Naive thymus-derived CD4-positive, alpha-beta T cell (primary cell): ENCODE data around the gene GRIP2. TPM values are rescaled to one million over a fixed set of nuclear protein-coding genes. Genes with fewer than 3 reads are reported as not detected.

ENCODE experiments used
- ATAC-seq: fragments of 150-1000 bp; cut with Tn5 transposase; 2 replicates; pipeline ENCODE4 v1.10.0; 2021; ENCODE audit warnings: mild to moderate bottlenecking, moderate library complexity
- CTCF ChIA-PET: fragments of 350-600 bp; sonication (Branson Sonifier 250); formaldehyde crosslinking; loops from one replicate; lab custom pipeline; 2021; ENCODE audit warnings: antibody characterized with exemption; lab: Charles Lee
- POLR2A ChIA-PET: fragments of 350-600 bp; sonication (Branson Sonifier 250); formaldehyde crosslinking; loops from one replicate; lab custom pipeline; 2021; ENCODE audit warnings: antibody characterized with exemption, inconsistent platforms; lab: Charles Lee
- DNase-seq, 9 donors: peaks; one replicate each; pipeline versions ENCODE4 v3.0.0 to v3.0.0-alpha.2; 2020 to 2022; ENCODE audit warnings: mixed read lengths in 1 of 9
- H3K27ac ChIP-seq: one replicate; pipeline ENCODE4 v1.7.0; 2013; ENCODE audit warnings: mild to moderate bottlenecking, low read depth, low read length, moderate library complexity
- H3K27me3 ChIP-seq, 2 donors: one replicate each; pipeline ENCODE4 v1.7.0; 2013; ENCODE audit warnings: low read length in 2 of 2, mild to moderate bottlenecking in 2 of 2, moderate library complexity in 2 of 2; ENCODE audit not compliant: control insufficient read depth in 2 of 2, insufficient read depth in 2 of 2
- H3K36me3 ChIP-seq, 3 experiments: 1 replicate in 2 of 3; 2 replicates in 1 of 3; pipeline ENCODE4 v1.7.0; 2013; ENCODE audit warnings: low read length in 3 of 3, mild to moderate bottlenecking in 3 of 3, moderate library complexity in 1 of 3; ENCODE audit not compliant: insufficient read depth in 3 of 3, control insufficient read depth in 2 of 3
- H3K4me1 ChIP-seq, 2 donors: one replicate each; pipeline ENCODE4 v1.7.0; 2013; ENCODE audit warnings: low read length in 2 of 2, mild to moderate bottlenecking in 2 of 2, moderate library complexity in 1 of 2; ENCODE audit not compliant: control insufficient read depth in 2 of 2, insufficient read depth in 2 of 2
- H3K4me3 ChIP-seq: 2 replicates; pipeline ENCODE4 v1.7.0; 2013; ENCODE audit warnings: mild to moderate bottlenecking, low read length
- H3K9me3 ChIP-seq, 3 experiments: 1 replicate in 2 of 3; 2 replicates in 1 of 3; pipeline ENCODE4 v1.7.0; 2013; ENCODE audit warnings: low read length in 3 of 3; ENCODE audit not compliant: control insufficient read depth in 2 of 3
- H3K27ac Mint-ChIP-seq, 9 donors: one replicate each; pipeline ENCODE4 v1.8.0; 2020 to 2022; ENCODE audit warnings: mixed read lengths in 9 of 9, mild to moderate bottlenecking in 8 of 9, moderate library complexity in 5 of 9, inconsistent platforms in 2 of 9
- H3K27me3 Mint-ChIP-seq, 5 donors: one replicate each; pipeline ENCODE4 v1.8.0; 2021 to 2022; ENCODE audit warnings: mixed read lengths in 5 of 5, mild to moderate bottlenecking in 1 of 5
- H3K36me3 Mint-ChIP-seq, 5 donors: one replicate each; pipeline ENCODE4 v1.8.0; 2020 to 2022; ENCODE audit warnings: mixed read lengths in 5 of 5, mild to moderate bottlenecking in 3 of 5, inconsistent platforms in 1 of 5
- H3K4me1 Mint-ChIP-seq, 7 donors: one replicate each; pipeline ENCODE4 v1.8.0; 2020 to 2022; ENCODE audit warnings: mixed read lengths in 7 of 7, mild to moderate bottlenecking in 3 of 7, inconsistent platforms in 1 of 7
- H3K4me3 Mint-ChIP-seq, 10 donors: one replicate each; pipeline ENCODE4 v1.8.0; 2020 to 2022; ENCODE audit warnings: mild to moderate bottlenecking in 10 of 10, mixed read lengths in 10 of 10, moderate library complexity in 6 of 10, inconsistent platforms in 2 of 10
- H3K9me3 Mint-ChIP-seq, 11 donors: one replicate each; pipeline ENCODE4 v1.8.0; 2020 to 2022; ENCODE audit warnings: mixed read lengths in 11 of 11, mild to moderate bottlenecking in 4 of 11, inconsistent platforms in 1 of 11, moderate library complexity in 1 of 11
- intact Hi-C, 2 donors: fragments of 100-400 bp; cut with micrococcal nuclease; formaldehyde crosslinking; loops; one replicate each; pipeline ENCODE4 v1.15.1; 2023
- polyA plus RNA-seq, 2 donors: library from polyadenylated mRNA; unstranded; fragments of 300-500 nt; fragmentation: Illumina TruSeq; gene quantifications; one replicate each; pipeline ENCODE4 v1.2.3, GENCODE V29; 2021
- total RNA-seq, 6 experiments: library from RNA in 5 of 6; stranded (reverse) in 5 of 6; gene quantifications; 1 replicate in 5 of 6; 2 replicates in 1 of 6; pipeline ENCODE4 v1.2.3 and lab custom pipeline; 2021 to 2026

Gene GRIP2
- total and polyA plus RNA-seq, 7 experiments from 2014 or later, result not detected

- Mint-ChIP-seq H3K4me1 (peaks cover 15 to 32% (median 22%) of the 10 kb centered on the region in 7 donors), H3K36me3 (peaks cover 3 to 10% (median 8%) of the 10 kb centered on the region in 5 donors), H3K9me3 (no peaks in the 10 kb centered on the region), H3K27ac (peak overlapping the region in 3 of 9 donors; percentile 38 to 65 (median 62)), H3K4me3 (no peak overlapping the region), H3K27me3 (no peaks in the 10 kb centered on the region)
- ChIA-PET CTCF (no interaction called here), POLR2A (no interaction called here)
- intact Hi-C loops, result no loop called here
- ATAC-seq (no peak), DNase-seq (no peak)
- Histone ChIP-seq H3K36me3 (peaks cover 0 to 17% (median 0%) of the 10 kb centered on the region in 3 experiments), H3K27ac (no peak overlapping the region), H3K9me3 (no peaks in the 10 kb centered on the region), H3K27me3 (no peaks in the 10 kb centered on the region), H3K4me1 (peaks cover 0 to 5% of the 10 kb centered on the region in 2 donors), H3K4me3 (no peak overlapping the region)
These were observed 99.5 kb downstream of the GRIP2 start for GRCh38 chr3:14440531-14441239.

GRCh38 chr3:14440168-14440518, 100.0 kb downstream of the GRIP2 start:
- Histone ChIP-seq H3K4me1 (peaks cover 0 to 6% of the 10 kb centered on the region in 2 donors), H3K36me3 (peaks cover 0 to 13% (median 0%) of the 10 kb centered on the region in 3 experiments), H3K27me3 (no peaks in the 10 kb centered on the region), H3K9me3 (no peaks in the 10 kb centered on the region), H3K27ac (no peak overlapping the region), H3K4me3 (no peak overlapping the region)
- Mint-ChIP-seq H3K4me3 (no peak overlapping the region), H3K27me3 (no peaks in the 10 kb centered on the region), H3K36me3 (peaks cover 0 to 7% (median 5%) of the 10 kb centered on the region in 5 donors), H3K9me3 (no peaks in the 10 kb centered on the region), H3K27ac (peak overlapping the region in 5 of 9 donors; percentile 38 to 67 (median 62)), H3K4me1 (peaks cover 15 to 32% (median 22%) of the 10 kb centered on the region in 7 donors)
- DNase-seq (no peak), ATAC-seq (no peak)
- intact Hi-C loops, result no loop called here
- ChIA-PET POLR2A (no interaction called here), CTCF (no interaction called here)

GRCh38 chr3:14439501-14440167, 100.5 kb downstream of the GRIP2 start:
- intact Hi-C loops, result loop anchor here in 1 of 2 donors (10.0 kb wide), 1 partner anchor 545 kb away; no protein-coding TSS in a partner anchor
- peaks cover 0 to 10% (median 0%) of the 10 kb centered on the region in 3 experiments for H3K36me3 ChIP-seq
- Mint-ChIP-seq H3K4me3 (no peak overlapping the region), H3K9me3 (no peaks in the 10 kb centered on the region), H3K27ac (peak overlapping the region in 5 of 9 donors; percentile 26 to 67 (median 62)), H3K4me1 (peaks cover 20 to 33% (median 27%) of the 10 kb centered on the region in 7 donors), H3K36me3 (peaks cover 0 to 7% (median 5%) of the 10 kb centered on the region in 5 donors), H3K27me3 (no peaks in the 10 kb centered on the region)
- H3K27me3 ChIP-seq, result no peaks in the 10 kb centered on the region
- H3K27ac ChIP-seq, result no peak overlapping the region
- CTCF ChIA-PET, result no interaction called here
- H3K4me3 ChIP-seq, result no peak overlapping the region
- ATAC-seq, result peak; percentile 54
- no peak for DNase-seq
- POLR2A ChIA-PET, result no interaction called here
- no peaks in the 10 kb centered on the region for H3K9me3 ChIP-seq
- peaks cover 0 to 11% of the 10 kb centered on the region in 2 donors for H3K4me1 ChIP-seq

Other genes with a start within 250 kb of the GRIP2 start
- 10 to 100 TPM; 34.5 to 87.5 (median 35.6) TPM for gene SLC6A6, start 137.7 kb downstream of the GRIP2 start, total RNA-seq
- gene SLC6A6, start 137.7 kb downstream of the GRIP2 start, polyA plus RNA-seq, result 1 to 10 TPM; 3.0 to 3.2 TPM
- 10 to 100 TPM; 21.6 to 59.2 (median 46.2) TPM for gene CCDC174, start 111.4 kb upstream of the GRIP2 start, total RNA-seq
- 10 to 100 TPM; 18.3 to 20.9 TPM for gene CCDC174, start 111.4 kb upstream of the GRIP2 start, polyA plus RNA-seq
- gene C3orf20, start 134.8 kb upstream of the GRIP2 start, total RNA-seq, result under 1 TPM; 0.10 to 0.81 (median 0.48) TPM
- gene C3orf20, start 134.8 kb upstream of the GRIP2 start, polyA plus RNA-seq, result under 1 TPM in 1 of 2 donors, not detected in 1; 0.05 TPM